ENCODE data around the gene LDLRAD3.

The LDLRAD3 gene

GRCh38 chr11:36023922-36024321 is 80.1 kb downstream of the LDLRAD3 start:
- no peak overlapping the region for H3K4me3 ChIP-seq (ENCODE audit: low read depth, low read length)
- TF ChIP-seq CTCF (IDR thresholded peaks at IDR 0.05; ENCODE audit: low read depth, low read length), result no peak

- TF ChIP-seq CTCF (IDR thresholded peaks at IDR 0.05; ENCODE audit: low read depth, low read length), result no peak
Measured at GRCh38 chr11:36024716-36025115, 80.9 kb downstream of the LDLRAD3 start.

GRCh38 chr11:36026315-36026968 is 82.6 kb downstream of the LDLRAD3 start:
- no peak for TF ChIP-seq CTCF (IDR thresholded peaks at IDR 0.05; ENCODE audit: low read depth, low read length)

More at GRCh38 chr11:36024716-36025115, 80.9 kb downstream of the LDLRAD3 start:
- no peak overlapping the region for H3K4me3 ChIP-seq (ENCODE audit: low read depth, low read length)

GRCh38 chr11:36027731-36028130 is 83.9 kb downstream of the LDLRAD3 start:
- H3K4me3 ChIP-seq (ENCODE audit: low read depth, low read length), result no peak overlapping the region
- TF ChIP-seq CTCF (IDR thresholded peaks at IDR 0.05; ENCODE audit: low read depth, low read length), result no peak

More at GRCh38 chr11:36026315-36026968, 82.6 kb downstream of the LDLRAD3 start:
- no peak overlapping the region for H3K4me3 ChIP-seq (ENCODE audit: low read depth, low read length)

- TF ChIP-seq CTCF (IDR thresholded peaks at IDR 0.05; ENCODE audit: low read depth, low read length), result no peak
- no peak overlapping the region for H3K4me3 ChIP-seq (ENCODE audit: low read depth, low read length)
Measured at GRCh38 chr11:36029616-36030015, 85.8 kb downstream of the LDLRAD3 start.

- H3K4me3 ChIP-seq (ENCODE audit: low read depth, low read length), result no peak overlapping the region
- no peak for TF ChIP-seq CTCF (IDR thresholded peaks at IDR 0.05; ENCODE audit: low read depth, low read length)
Measured at GRCh38 chr11:36030731-36031281, 86.9 kb downstream of the LDLRAD3 start.

GRCh38 chr11:36033082-36033751 is 89.4 kb downstream of the LDLRAD3 start:
- no peak overlapping the region for H3K4me3 ChIP-seq (ENCODE audit: low read depth, low read length)
- TF ChIP-seq CTCF (IDR thresholded peaks at IDR 0.05; ENCODE audit: low read depth, low read length), result no peak

Measured in WI38 (cell line).